Mucosa of gallbladder (tissue), 1 donor: Measurements from ENCODE around the gene HPS1. TPM values are rescaled to one million over a fixed set of nuclear protein-coding genes. Genes with fewer than 3 reads are reported as not detected.
A peak's percentile ranks its signal among the peaks of the same experiment; 100 is the strongest.

Source experiments
- DNase-seq: peaks from one replicate; pipeline ENCODE4 v3.0.0-alpha.2; 2020; ENCODE audit warnings: low spot score
- total RNA-seq: library from RNA; stranded (reverse); gene quantifications from one replicate; pipeline ENCODE4 v1.2.1, GENCODE V29; 2021
- donor health status: DM: no; HTN: no; CAD: no.

The HPS1 gene
- total RNA-seq, result 83.2 TPM

- DNase-seq, result peak; percentile 83
Observed at GRCh38 chr10:98446661-98447221, at the start of gene HPS1. Gene HPS1 (minus strand): TSS chr10:98446935. CDS start chr10:98443240, 3,695 bp downstream.

DNA sequence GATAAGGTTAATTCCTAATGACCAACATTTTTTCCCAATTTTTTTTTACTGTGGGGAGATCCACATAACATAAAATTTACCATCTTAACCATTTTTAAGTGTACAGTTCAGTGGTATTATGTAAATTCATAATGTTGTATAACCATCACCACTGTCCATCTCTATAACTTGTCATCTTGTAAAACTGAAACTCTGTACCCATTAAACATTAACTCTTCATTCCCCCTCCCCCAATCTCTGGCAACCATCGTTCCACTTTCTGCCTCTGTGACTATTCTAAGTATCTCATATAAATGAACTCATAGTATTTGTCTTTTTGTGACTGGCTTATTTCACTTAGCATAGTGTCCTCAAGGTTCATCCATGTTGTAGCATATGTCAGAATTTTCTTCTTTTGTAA, 46.0 kb upstream of the HPS1 start:
- DNase-seq, result no peak

DNA sequence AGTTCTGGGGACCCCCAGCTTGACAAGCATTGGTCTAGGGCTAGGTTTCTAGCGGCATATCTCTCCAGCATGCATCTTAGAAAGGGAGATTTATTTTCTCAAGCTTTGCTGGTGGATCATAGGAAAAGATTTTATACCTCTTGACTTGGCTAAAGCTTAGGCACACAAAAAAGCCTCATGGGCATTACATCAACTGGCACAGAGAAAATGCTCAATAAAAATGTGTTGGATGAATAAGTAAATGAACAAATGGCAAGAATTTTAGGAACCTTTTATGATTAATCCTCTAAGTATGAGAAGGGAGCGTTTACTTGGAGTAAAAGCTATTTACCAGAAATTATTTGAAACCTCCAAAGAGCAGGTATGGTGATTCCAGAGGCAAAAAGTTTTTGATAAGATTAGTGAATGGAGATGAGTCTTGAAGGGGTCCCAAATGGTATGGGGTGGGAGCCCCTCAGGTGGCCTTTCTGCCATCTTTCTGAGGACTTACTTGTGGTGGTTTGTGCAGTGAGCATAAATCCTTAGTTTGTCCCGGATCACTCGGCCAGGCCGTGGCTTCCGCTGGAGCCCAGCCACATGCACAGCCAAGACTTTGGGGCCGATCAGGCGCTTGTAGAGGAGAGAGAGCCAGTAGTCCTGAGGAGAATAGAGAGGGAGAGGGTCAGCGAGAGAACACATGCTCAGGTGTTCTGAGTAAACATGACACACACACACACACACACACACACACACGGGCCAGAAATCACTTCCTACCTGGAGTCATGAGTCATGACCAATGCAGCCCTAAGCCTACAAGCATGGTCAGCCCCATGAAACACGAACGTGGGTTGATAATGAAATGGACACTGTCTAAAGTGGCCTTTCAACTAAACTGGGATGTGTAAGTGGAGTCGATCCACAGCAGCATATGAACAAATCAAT, 43.1 kb upstream of the HPS1 start:
- no peak for DNase-seq

DNA sequence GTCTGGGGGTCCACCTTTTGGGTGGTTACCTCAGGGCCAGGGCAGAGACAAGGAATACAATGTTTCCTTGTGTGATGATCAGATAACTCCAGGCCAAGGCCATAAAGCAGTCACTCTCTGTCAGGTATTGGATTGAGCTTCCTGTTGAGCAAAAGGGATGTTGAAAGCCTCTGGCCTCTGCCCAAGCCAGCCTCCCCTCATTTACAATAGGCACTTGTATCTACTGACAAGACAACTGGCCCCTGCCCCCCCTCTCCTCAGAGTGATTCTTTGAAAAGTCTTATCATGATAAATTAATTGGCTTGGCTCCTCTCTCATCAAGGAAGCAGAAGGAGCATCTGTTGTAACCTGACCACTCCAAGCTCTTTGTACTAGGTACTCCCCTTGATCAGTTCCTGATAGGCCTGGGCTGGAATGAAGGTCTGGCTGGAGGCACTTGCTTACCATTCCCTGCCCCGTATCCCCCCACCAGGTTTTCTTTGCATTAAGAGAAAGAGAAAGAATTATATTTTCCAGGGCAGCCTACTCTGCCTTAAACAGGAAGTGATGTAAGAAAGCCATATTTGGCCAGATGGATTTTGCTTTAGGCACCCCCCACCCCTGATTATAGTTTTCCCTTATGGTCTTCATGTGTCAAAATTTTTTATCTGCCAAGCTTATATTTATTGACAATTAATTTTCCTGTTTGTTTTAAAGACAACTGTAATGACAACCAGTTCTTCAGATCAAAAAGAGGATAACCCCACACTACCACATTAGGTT, 42.1 kb upstream of the HPS1 start:
- DNase-seq, result no peak

DNA sequence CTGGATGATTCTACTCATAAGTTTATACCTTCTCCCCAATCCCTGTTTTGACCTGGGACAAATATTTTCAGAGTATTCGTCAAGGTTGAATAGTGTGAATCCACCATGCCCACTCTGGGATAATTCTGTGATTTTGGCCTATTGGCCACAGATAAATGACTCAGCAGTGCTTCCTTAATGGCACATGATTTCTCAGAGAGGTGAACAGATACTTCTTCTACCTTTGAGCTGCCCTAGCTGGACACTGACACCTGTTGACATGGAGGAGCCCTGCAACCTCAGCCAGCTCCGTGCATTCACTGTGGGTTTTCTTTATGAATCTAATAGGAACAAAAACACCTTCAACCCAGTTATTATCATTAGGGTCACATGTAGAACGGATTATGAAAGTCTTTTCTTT, 40.9 kb upstream of the HPS1 start:
- DNase-seq, result no peak

DNA sequence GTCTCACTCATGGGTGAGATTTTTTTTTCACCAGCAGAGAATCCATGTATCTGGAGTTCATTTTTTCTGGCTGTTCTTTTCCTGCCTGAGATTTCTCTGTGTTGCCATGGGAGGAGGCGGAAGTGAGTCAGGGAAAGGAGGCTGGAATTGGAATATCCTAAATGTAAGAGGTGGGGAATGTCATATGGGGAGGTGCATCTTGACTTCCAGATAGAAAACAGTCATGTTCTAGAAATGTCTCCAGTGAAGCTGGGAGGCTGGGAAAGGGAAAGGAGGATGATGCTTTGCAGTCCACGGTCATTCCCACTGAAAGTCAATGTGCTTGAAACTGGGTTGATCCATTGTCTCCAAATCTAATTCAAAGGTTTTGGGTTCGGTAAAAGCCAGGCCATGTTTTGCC, 39.7 kb upstream of the HPS1 start:
- no peak for DNase-seq

GRCh38 chr10:98485959-98486358, 39.2 kb upstream of the HPS1 start:
- DNase-seq, result no peak

GRCh38 chr10:98483658-98484057, 36.9 kb upstream of the HPS1 start:
- no peak for DNase-seq

DNA sequence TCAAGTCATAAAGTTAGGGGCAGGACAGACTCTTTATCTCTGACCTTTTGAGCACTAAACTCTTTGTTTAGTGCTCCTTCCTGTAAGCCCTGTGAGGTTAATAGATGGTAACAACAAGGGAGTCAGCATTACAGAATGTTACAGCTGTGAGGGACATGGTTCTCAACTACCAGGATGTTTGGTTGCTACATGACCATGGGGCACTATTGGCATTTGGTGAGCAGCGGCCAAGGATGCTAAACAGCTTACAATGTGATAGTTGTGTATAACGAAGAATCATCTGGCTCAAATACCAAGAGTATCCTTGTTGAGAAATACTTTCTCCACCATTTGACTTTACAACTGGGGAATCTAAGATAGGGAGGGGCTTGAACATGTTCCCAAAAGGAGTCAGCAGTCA, 35.4 kb upstream of the HPS1 start:
- no peak for DNase-seq

- DNase-seq, result no peak
Observed at GRCh38 chr10:98481404-98481945, 34.7 kb upstream of the HPS1 start.

DNA sequence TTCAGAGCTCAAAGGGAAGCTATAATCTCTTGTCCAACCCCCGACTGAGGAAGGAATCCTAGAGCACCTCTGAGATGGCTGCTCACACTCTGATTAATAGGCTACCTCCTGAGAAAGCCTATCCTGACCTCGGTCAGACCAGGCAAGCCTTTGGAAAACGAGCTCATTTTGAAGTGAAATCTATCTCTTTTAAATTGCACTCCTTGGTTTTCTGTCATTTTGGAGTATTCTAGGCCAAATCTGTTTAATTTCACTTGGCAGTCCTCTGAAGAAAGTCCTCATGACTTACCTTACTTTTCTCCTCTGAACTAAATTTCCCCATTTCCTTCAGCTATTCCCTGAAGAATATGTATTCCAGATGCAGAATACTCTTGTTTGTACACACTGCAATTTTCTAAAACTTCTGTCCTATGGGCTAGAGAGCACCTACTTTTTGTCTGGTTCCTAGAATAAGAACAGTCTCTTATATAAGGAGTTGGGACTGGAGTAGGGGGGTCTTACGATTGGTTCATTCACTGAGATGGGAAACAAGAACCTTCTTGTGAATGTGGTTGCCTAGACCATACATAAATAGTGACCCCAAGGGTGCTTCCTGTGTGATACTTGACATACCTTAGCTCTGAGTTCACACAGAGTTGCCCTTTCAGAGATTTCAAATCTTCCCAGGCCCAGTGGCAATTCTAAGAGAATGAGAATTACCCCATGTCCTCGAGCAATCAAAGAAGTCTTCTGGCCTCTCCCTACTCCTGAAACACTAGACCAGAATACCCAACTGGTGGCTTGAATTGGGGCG, 31.9 kb upstream of the HPS1 start:
- DNase-seq, result no peak

DNA sequence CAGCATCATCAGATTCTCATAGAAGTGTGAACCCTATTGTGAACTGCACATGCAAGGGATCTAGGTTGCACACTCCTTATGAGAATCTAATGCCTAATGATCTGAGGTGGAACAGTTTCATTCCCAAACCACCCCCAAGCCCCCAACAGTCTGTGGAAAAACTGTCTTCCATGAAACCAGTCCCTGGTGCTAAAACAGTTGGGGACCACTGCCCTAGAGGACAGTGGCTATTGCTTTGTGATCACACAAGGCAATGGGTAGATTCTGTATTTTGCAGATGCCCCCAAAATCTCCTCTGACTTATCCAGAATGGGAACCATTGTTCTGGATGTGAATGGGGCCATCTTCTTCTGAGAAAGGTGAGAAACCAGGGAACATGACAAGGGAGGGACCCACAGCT, 31.1 kb upstream of the HPS1 start:
- no peak for DNase-seq

DNA sequence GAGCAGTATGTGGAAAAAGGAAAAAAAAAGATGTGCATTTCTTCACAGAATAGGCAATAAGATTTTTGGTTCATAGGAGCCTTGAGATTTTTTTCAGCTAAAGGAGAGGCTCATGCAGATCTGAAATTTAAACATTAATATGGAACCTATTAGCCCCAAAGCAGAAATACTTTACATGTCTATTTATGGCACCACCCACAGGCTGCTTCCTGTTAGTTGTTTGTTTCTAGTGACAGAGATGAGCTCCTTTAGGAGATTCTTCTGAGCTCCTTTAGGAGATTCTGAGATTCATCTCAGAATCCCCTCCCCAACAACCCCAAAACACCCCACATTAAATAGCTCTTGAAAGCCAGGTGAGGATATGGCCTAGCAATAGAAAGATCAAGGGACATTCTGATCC, 27.9 kb upstream of the HPS1 start:
- DNase-seq, result no peak

DNA sequence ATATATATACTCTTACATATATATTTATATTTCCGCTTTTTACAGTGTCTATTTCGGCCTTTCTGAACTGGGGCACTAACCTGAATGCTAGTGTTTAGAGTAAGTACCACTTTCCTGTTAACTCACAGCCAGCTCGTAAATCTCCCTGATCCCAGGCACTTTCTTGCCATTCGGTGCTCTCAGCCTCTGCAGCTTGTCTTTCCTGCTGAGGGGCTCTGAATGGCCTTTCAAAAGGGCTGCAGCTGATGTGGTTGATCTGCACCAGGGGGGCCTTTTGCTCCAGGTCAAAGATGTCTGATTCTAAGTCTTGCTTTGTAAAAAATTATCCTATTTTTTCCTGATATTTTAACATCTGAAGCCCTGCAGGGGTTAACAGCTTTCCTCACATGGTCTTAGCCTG, 25.5 kb upstream of the HPS1 start:
- DNase-seq, result no peak

- no peak for DNase-seq
Observed at GRCh38 chr10:98470850-98471249, 24.1 kb upstream of the HPS1 start.

DNA sequence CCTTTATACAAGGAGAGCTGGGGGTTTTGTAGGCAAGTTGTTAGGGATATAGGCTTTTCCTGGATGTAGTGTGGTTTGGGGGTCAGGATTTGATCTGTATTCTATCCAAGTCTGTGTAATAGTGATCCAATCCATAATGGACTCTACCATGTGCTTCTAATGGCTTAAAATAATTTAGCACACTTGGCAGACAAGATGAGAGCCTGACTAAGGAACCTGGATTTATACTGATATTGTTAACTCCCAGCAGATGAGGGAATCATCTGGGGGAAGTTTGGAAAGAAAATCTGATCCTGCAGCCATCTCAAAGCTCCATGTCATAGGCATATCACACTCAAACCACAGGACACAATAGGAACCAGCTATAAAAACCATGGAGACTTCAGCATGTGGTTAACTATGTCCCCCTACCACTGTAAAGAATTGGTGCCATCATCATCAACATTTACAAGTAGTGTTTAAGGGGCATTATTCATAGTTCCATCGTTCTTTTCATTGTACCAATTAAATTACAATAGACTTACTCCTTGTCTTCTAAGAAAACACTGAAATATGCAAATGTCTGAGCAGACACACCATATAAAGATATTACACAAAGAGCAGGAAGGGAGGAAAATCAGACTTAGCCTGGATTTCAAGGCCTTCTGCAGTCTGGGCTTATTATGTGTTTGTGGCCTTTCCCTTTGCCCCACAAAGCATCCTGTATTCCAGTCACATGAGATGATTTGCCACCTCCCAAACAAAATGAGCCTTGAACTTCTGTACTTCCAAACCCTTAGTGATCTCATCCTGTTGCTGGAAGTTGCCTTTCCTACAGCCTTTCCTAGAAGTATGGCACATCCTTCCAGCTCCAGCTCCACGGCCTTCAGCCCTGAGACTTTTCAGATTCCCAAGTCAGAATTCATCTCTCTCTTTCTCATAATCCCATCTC, 22.5 kb upstream of the HPS1 start:
- DNase-seq, result no peak

- DNase-seq, result peak; percentile 77
Observed at GRCh38 chr10:98467506-98468318, 21.0 kb upstream of the HPS1 start.

GRCh38 chr10:98466861-98467505, 20.2 kb upstream of the HPS1 start:
- DNase-seq, result no peak

- no peak for DNase-seq
Observed at GRCh38 chr10:98465866-98466265, 19.1 kb upstream of the HPS1 start.
